HuH-7.5 (cell line): ENCODE data around the gene FAM216B.

Source experiments
- DNase-seq: peaks from one replicate; pipeline ENCODE4 v3.0.0; 2011; ENCODE audit warnings: low spot score

FAM216B gene

GRCh38 chr13:42834946-42835345, 53.6 kb downstream of the FAM216B start:
- DNase-seq = no peak

GRCh38 chr13:42836930-42837690, 55.7 kb downstream of the FAM216B start:
- no peak for DNase-seq
